GM21360 (cell line): ENCODE data around the gene ZNF419.
"Not testable (repeated sequence)": the region's sequence is repeated elsewhere in the genome, so short reads cannot be mapped to it uniquely, and the experiment has no call there.

Source experiments
- ATAC-seq: cut with Tn5 transposase; IDR thresholded peaks from one replicate; pipeline ENCODE4 v1.9.1; 2021; ENCODE audit warnings: mild to moderate bottlenecking, moderate library complexity; ENCODE audit not compliant: unreplicated experiment

Gene ZNF419

GRCh38 chr19:57487477-57488298, at the start of gene ZNF419:
TSS of gene ZNF419 (plus strand) at chr19:57487750. CDS start at chr19:57487951, 201 bp downstream.
- ATAC-seq, result peak; percentile 92

- ATAC-seq, result no peak
These were observed 49.6 kb upstream of the ZNF419 start for GRCh38 chr19:57437931-57438330.

GRCh38 chr19:57438925-57439324, 48.6 kb upstream of the ZNF419 start:
- ATAC-seq, result no peak

- no peak for ATAC-seq
These were observed 45.4 kb upstream of the ZNF419 start for GRCh38 chr19:57441979-57442752.

- no peak for ATAC-seq
These were observed 44.3 kb upstream of the ZNF419 start for GRCh38 chr19:57443121-57443696.

- no peak for ATAC-seq
These were observed 35.2 kb upstream of the ZNF419 start for GRCh38 chr19:57452307-57452706.

GRCh38 chr19:57465680-57466381, 21.7 kb upstream of the ZNF419 start:
- no peak for ATAC-seq

GRCh38 chr19:57466489-57466888, 21.1 kb upstream of the ZNF419 start:
- no peak for ATAC-seq

GRCh38 chr19:57473646-57474045, 13.9 kb upstream of the ZNF419 start:
- no peak for ATAC-seq

GRCh38 chr19:57477191-57478008, 10.2 kb upstream of the ZNF419 start, which contains the start of gene ZNF772:
TSS of gene ZNF772 (minus strand) at chr19:57477566. CDS start at chr19:57477309, 257 bp downstream.
- peak; percentile 93 for ATAC-seq

- ATAC-seq, result not testable (repeated sequence)
These were observed 722 bp downstream of the ZNF419 start for GRCh38 chr19:57488299-57488644.

GRCh38 chr19:57499332-57499679, 11.8 kb downstream of the ZNF419 start:
- not testable (repeated sequence) for ATAC-seq

GRCh38 chr19:57499680-57500395, 12.3 kb downstream of the ZNF419 start, which contains the start of gene ZNF773:
TSS of gene ZNF773 (plus strand) at chr19:57499938. CDS start at chr19:57500081, 143 bp downstream.
- peak; percentile 93 for ATAC-seq

GRCh38 chr19:57500400-57500799, 12.8 kb downstream of the ZNF419 start:
- ATAC-seq, result not testable (repeated sequence)

- no peak for ATAC-seq
These were observed 18.6 kb downstream of the ZNF419 start for GRCh38 chr19:57506163-57506562.

- ATAC-seq, result no peak
These were observed 23.9 kb downstream of the ZNF419 start for GRCh38 chr19:57511484-57511883.

GRCh38 chr19:57512845-57513244, 25.3 kb downstream of the ZNF419 start:
- ATAC-seq, result no peak

GRCh38 chr19:57515255-57515654, 27.7 kb downstream of the ZNF419 start:
- ATAC-seq, result no peak

GRCh38 chr19:57518021-57518420, 30.5 kb downstream of the ZNF419 start:
- ATAC-seq, result not testable (repeated sequence)
